ENCODE data around the gene RAD51B. TPM values are rescaled to one million over a fixed set of nuclear protein-coding genes. Genes with fewer than 3 reads are reported as not detected.

Gene RAD51B
- total and polyA plus RNA-seq, 2 experiments from 2014 or later: 11.7 to 17.8 TPM

DNA sequence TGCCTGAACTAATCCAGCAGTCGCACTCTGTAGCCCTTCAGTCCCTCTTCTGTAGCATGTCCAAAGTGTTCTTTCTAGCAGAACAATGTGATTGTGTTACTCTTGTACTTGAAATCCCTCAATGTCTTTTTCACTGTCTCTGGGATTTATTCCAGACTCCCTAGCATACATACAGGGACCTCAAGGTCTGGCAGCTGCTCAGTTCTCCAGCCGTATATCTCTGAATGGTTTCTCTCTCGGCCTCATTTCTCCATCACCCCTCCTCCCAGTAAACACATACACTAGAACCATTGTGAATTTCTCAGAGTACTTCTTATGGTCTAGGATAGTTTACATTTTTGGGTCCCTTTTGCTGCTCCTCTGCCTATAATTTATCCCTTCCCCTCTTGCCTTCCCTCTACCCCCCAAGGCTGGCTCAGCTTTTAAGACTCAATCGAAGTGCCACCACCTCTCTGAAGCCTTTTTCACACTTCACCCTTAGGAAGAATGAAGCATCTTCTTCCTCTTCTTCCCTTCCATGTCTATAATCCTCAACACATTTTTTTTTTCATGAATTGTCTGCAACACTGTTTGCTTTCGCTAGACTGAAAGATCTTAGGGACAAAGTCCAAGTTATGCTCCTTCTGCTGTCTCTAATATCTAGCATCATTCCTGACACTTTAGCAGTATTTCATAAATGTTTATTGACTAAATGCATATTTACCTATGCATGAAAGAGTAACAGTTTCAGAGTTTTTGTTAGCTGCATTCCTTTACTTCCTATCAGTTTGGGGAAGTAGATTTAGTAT, 527.2 kb downstream of the RAD51B start:
- DNase-seq (ENCODE audit: low read depth in 1 of 2, low spot score in 1 of 2): peak in 1 of 2 donors; percentile 54
- TF ChIP-seq, protein P1, sequence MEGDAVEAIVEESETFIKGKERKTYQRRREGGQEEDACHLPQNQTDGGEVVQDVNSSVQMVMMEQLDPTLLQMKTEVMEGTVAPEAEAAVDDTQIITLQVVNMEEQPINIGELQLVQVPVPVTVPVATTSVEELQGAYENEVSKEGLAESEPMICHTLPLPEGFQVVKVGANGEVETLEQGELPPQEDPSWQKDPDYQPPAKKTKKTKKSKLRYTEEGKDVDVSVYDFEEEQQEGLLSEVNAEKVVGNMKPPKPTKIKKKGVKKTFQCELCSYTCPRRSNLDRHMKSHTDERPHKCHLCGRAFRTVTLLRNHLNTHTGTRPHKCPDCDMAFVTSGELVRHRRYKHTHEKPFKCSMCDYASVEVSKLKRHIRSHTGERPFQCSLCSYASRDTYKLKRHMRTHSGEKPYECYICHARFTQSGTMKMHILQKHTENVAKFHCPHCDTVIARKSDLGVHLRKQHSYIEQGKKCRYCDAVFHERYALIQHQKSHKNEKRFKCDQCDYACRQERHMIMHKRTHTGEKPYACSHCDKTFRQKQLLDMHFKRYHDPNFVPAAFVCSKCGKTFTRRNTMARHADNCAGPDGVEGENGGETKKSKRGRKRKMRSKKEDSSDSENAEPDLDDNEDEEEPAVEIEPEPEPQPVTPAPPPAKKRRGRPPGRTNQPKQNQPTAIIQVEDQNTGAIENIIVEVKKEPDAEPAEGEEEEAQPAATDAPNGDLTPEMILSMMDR (IDR thresholded peaks at IDR 0.05; ENCODE audit: low read depth, low read length): no peak
- H3K36me3 ChIP-seq: no peaks in the 10 kb centered on the region
- H3K4me1 ChIP-seq (ENCODE audit: low read depth): peaks cover 10% of the 10 kb centered on the region
- no peaks in the 10 kb centered on the region for H3K9me3 ChIP-seq (ENCODE audit: low read depth)
- no peak overlapping the region for H3K27ac ChIP-seq
- H3K27me3 ChIP-seq: no peaks in the 10 kb centered on the region
- no peak overlapping the region for H3K4me3 ChIP-seq

DNA sequence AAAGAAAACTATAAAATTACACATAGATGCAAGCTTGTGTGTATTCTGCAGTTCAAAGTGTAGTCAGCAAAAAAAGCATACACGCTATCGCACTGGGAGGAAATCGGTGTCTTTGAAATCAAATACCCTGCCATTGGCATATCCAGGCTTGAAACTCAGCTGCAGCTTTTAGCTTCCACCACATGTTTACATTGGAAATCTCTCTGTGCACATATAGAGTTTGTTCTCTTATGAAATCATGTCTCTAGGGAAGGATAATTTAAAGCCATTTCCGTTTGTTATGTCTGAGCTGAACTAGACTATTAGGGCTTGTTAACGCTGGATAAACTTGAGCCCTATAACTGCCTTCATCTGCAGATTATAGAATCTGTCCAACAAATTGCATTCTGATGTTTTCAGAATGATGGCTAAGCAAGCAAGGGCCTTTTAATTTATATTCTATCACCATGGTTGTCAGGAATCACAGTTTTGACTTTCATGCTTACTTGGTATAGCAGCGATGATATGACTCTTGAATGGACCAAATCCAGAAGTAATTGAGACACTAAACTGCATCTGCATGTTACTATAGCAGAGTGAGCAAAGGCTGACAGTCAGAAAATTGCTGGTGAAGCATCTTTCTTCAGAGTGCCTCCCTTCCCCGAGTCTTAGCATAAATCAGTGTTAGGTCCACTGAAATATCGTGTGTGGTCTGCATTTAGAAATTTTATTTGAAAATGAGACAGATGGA, 530.5 kb downstream of the RAD51B start:
- Histone ChIP-seq H3K27ac (no peak overlapping the region), H3K27me3 (no peaks in the 10 kb centered on the region), H3K4me1 (ENCODE audit: low read depth) (no peaks in the 10 kb centered on the region), H3K4me3 (no peak overlapping the region), H3K9me3 (ENCODE audit: low read depth) (no peaks in the 10 kb centered on the region), H3K36me3 (no peaks in the 10 kb centered on the region)
- peak in 1 of 2 donors; percentile 43 for DNase-seq (ENCODE audit: low read depth in 1 of 2, low spot score in 1 of 2)
- TF ChIP-seq, protein P1 (IDR thresholded peaks at IDR 0.05; ENCODE audit: low read depth, low read length): no peak

DNA sequence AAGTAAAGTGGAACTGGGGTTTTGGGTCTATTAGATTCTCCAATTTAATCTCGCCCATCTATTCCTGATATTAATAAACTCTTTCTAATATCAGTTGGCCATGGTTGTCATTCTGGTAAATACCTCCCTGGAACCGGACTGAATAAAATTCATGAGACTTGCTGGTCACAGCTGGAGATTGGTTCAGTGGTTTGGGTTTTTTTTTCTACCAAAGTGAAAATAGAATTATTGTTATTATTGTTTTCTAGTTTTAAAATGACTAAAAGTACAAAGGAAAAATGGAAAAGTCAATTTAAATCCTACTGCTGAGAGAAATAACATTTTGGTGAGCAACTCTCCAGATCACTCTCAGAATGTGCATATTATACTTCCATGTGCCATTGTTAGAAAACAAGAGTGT, 535.8 kb downstream of the RAD51B start:
- Histone ChIP-seq H3K9me3 (ENCODE audit: low read depth) (no peaks in the 10 kb centered on the region), H3K27ac (no peak overlapping the region), H3K27me3 (no peaks in the 10 kb centered on the region), H3K4me1 (ENCODE audit: low read depth) (peaks cover 15% of the 10 kb centered on the region), H3K36me3 (no peaks in the 10 kb centered on the region), H3K4me3 (no peak overlapping the region)
- TF ChIP-seq, protein P1 (IDR thresholded peaks at IDR 0.05; ENCODE audit: low read depth, low read length): no peak
- DNase-seq (ENCODE audit: low read depth in 1 of 2, low spot score in 1 of 2): no peak

DNA sequence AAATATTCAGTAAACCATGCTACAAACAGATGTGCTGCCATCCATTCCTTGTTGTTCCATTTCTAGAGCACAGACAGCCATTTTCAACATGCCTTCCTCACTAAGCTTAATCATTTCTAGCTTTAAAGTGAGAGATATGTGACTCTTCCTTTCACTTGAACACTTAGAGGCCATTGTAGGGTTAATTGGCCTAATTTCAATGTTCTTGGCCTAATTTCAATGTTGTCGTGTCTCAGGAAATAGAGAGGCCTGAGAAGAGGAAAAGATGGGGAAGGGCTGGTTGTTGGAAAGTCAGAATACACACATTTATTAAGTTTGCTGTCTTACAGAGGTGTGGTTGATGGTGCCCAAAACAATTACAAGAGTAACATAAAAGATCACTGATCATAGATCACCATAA, 538.2 kb downstream of the RAD51B start:
- DNase-seq (ENCODE audit: low read depth in 1 of 2, low spot score in 1 of 2): peak in 1 of 2 donors; percentile 27
- Histone ChIP-seq H3K9me3 (ENCODE audit: low read depth) (no peaks in the 10 kb centered on the region), H3K4me3 (no peak overlapping the region), H3K36me3 (no peaks in the 10 kb centered on the region), H3K4me1 (ENCODE audit: low read depth) (peaks cover 15% of the 10 kb centered on the region), H3K27me3 (no peaks in the 10 kb centered on the region), H3K27ac (no peak overlapping the region)
- TF ChIP-seq, protein P1 (IDR thresholded peaks at IDR 0.05; ENCODE audit: low read depth, low read length): no peak

DNA sequence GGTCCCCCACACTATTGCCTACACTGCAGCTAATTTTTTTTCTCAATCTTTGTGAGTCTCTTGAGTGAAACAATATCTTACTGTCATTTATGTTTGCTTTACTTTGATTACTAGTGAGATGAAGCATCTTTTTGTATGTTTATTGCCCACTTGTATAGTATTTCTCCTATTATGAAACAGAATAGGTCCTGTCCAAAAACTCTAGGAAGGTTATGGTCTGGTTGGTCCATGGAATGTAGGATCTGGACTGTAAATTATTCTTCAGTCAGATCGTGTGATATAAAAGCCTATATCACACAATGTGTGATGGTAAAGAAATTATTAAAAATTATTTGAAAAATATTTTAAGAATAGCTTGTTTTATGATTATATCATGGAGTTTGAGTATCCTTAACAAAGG, 538.9 kb downstream of the RAD51B start:
- TF ChIP-seq, protein P1 (IDR thresholded peaks at IDR 0.05; ENCODE audit: low read depth, low read length): no peak

More for the DNA sequence above, 538.9 kb downstream of the RAD51B start:
- no peaks in the 10 kb centered on the region for H3K36me3 ChIP-seq
- H3K4me1 ChIP-seq (ENCODE audit: low read depth): peaks cover 17% of the 10 kb centered on the region
- no peak overlapping the region for H3K27ac ChIP-seq
- no peaks in the 10 kb centered on the region for H3K9me3 ChIP-seq (ENCODE audit: low read depth)
- H3K4me3 ChIP-seq: no peak overlapping the region
- DNase-seq (ENCODE audit: low read depth in 1 of 2, low spot score in 1 of 2): no peak
- no peaks in the 10 kb centered on the region for H3K27me3 ChIP-seq
